HG03439 (cell line): ENCODE measurements around the gene RIBC2.
"Not testable (repeated sequence)": the region's sequence is repeated elsewhere in the genome, so short reads cannot be mapped to it uniquely, and the experiment has no call there.

Experiments
- ATAC-seq: cut with Tn5 transposase; IDR thresholded peaks from one replicate; pipeline ENCODE4 v1.9.1; 2021; ENCODE audit warnings: mild to moderate bottlenecking, moderate library complexity; ENCODE audit not compliant: unreplicated experiment

Gene RIBC2

DNA sequence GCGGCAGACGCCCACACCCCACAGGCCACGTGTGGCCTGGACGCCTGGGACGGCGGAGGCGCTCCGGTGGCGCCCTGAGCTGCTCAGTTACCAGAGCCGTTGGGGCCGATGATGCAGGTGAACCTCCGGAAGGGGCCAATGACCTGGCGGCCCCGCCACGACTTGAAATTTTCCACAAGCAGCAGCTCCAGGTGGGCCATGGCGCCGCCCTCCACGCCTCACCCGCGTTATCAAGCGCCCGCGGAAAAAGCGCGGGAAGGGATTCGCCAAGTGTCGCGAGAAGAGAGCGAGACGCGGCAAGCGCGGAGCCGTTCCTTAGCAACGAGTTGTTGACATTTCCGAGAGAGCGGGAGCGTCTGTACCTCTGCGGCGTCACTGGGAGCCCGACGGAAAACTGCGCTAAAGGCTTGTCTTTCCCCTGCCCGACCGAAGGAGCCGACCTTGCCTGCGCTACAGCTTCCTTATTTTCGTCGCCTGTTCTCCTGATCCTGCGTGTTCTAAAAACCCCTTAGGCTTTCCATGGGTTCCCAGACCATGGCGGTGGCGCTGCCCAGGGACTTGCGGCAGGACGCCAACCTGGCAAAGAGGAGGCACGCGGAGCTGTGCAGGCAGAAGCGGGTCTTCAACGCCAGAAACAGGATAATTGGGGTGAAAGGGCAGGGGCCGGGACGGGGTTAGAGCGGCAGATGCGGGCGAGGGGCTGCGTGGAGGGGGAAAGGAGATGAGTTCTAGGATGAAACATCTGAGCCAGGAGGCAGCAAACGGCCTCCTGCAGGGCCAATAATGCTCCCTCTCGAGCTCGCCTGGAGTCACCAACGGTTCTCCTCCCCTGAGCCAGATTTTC is at the start of gene RIBC2, which contains the start of gene SMC1B:
Gene RIBC2 (plus strand): TSS at position 326 of the 844 bp plus-strand sequence. CDS start 194 bp downstream, at position 520.
Gene SMC1B (minus strand): TSS at position 232 of the 844 bp plus-strand sequence. CDS start 32 bp downstream, at position 200.
- no peak for ATAC-seq

GRCh38 chr22:45366713-45367112 is 46.8 kb upstream of the RIBC2 start:
- ATAC-seq = no peak

DNA sequence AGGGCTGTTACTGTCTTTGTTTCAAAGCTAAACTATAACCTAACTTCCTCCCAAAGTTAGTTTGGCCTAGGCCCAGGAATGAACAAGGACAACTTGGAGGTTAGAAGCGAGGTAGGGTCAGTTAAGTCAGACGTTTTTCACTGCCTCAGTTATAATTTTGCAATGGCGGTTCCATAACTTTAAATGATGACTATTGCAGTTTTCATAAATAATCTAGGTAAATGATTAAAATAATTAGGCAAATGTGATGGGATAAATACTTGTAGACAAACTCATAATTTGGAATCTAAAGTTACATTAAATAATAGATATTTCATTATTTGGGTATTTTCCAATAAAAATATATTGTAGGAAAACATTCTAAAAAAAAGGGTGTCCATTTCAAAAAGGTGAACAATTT is 39.9 kb upstream of the RIBC2 start:
- ATAC-seq = not testable (repeated sequence)

GRCh38 chr22:45376009-45376408 is 37.5 kb upstream of the RIBC2 start:
- ATAC-seq = no peak

DNA sequence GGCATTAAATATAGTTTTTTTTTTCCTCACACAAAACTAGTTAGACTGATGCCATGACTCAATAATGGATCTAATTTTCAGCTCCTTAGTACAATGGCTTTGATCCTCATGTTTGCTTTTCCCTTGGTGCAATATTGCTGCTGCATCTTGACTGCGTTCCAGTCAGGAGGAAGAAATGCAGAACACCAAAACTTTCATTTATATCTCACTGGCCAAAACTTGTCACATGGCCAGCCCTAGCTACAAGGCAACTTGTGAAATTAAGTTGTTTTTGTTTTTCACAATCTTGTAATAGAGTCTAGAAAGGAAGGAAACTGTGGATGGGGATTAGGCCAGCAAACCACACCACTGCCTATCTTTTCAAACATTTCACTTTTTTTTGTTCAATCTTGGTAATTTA is 36.8 kb upstream of the RIBC2 start:
- no peak for ATAC-seq

- no peak for ATAC-seq
These were observed 32.1 kb upstream of the RIBC2 start for GRCh38 chr22:45381348-45381747.

DNA sequence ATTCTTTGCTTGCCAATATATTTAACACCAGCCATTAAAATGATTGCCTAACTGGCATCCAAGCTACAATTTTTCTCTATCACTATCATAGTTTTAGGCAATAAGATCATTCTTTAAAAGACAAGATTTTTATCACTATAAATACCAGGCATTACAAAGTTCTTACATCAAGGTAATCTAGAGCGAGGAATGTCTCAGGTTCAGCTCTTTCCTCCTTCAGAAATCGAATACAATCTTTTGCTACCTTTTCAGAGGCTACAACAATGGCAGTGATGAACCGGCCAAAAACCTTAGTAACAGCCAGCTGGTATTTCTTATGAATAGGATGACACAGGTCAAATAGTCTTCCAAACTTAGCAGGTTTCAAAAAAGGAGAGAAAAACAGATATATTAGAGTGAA is 23.9 kb upstream of the RIBC2 start:
- ATAC-seq = no peak

DNA sequence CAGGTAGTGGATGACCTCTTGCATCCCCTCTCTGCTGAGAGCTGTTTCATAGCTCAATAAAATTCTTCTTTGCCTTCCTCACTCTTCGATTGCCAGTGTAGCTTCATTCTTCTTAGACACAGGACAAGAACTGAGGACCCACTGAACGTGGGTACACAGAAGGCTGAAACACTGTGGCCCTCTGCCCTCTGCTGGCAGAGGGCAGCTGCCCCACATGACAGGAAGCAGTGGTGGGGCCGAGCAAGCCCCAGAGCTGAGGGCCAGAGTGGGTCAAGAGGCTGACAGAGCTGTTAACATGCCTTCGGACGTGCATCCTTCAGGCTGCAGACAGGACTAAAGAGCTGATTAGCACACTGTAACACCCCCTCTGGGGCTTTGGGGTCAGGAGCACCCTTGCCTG is 15.7 kb upstream of the RIBC2 start:
- no peak for ATAC-seq

DNA sequence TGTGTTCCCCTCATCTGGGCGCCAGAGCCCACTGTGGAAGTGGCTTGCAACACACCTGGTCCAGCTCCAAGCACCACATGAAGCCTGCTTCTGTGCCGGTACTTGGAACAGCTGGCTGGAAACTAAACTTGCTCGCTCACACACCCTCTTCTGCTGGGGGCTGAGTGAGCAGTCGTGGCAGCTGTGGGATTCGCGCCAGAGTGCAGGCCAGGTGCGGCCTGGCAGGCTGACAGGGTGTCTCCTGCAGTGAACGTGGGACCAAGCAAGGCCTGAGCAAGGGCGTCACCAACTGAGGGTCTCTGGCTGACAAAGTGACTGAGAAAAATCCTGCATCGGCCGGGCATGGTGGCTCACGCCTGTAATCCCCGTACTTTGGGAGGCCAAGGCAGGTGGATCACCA is 15.3 kb upstream of the RIBC2 start:
- ATAC-seq = no peak

GRCh38 chr22:45399712-45400445 is 13.6 kb upstream of the RIBC2 start:
- no peak for ATAC-seq

- no peak for ATAC-seq
These were observed 11.0 kb upstream of the RIBC2 start for GRCh38 chr22:45402466-45402985.

DNA sequence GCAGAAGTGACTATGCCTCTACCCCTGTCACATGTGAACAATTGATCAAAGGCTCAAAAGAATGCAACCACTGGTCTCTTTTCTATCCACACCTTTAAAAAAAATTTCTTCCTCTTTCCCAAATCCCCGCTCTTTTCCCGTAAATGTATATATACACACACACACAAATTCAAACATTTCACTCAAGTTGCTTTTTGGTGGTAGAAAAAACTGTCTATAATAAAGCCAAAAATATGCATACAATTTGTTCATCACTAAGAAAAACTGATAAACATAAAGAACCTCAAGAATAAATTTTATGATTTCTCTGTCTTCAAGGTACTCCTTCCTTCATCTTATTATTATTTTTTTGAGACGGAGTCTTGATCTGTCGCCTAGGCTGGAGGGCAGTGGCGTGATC is 5.7 kb upstream of the RIBC2 start:
- ATAC-seq = no peak

GRCh38 chr22:45413013-45413367 is 503 bp upstream of the RIBC2 start:
- no peak for ATAC-seq

- no peak for ATAC-seq
These were observed 4.7 kb downstream of the RIBC2 start for GRCh38 chr22:45418056-45418769.

- no peak for ATAC-seq
These were observed 5.3 kb downstream of the RIBC2 start for GRCh38 chr22:45418770-45419138.

DNA sequence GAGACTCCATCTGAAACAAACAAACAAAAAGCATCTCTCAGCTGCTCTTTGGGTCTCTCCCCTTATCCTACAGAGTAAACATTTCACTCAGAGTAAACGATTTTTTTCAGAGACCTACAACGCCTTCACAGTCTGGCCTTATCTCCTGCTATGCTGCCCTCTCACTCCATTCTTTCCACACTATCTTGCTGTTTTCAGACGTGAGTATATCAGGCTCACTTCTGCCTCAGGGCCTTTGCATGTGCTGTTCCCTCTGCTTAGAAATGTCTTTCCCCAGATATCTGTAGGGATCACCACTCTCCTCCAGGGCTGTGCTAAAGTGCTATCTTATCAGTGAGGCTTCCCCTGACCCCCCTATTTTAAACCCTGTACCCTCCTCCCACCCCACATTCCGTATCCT is 6.5 kb downstream of the RIBC2 start:
- ATAC-seq = no peak

- ATAC-seq = no peak
These were observed 7.0 kb downstream of the RIBC2 start for GRCh38 chr22:45420539-45420938.

GRCh38 chr22:45421349-45422055 is 8.0 kb downstream of the RIBC2 start:
- no peak for ATAC-seq

DNA sequence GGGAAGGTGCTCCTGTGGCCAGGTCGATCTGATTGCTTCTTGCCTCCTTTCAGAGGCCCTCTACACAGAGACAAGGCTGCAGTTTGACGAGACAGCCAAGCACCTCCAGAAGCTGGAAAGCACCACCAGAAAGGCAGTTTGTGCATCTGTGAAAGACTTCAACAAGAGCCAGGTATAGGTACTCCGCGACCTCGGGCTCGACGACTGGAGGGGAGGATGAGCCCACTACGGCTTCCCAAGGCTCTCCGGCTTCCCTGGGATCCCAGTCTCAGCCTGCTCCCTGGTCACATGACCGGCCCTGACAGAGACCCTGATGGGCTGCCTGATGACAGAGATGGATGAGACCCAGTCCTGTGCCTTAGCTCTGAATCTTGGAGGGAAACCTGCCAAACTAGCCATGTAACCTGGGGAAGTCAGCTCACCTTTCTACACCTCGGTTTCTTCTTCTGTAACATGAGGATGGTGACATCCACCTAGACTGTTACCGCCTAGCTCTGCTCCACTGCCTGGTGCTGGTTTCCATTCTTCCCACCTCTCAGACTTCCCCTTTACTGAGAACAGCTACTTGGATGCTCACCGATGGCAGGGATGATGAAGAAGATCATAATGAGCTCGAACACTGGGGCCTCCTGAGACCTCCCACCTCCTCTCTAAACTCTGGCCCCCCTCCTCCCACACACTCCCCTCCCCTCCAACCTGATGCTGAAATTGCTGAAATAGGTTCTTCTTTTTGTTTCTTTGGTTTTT is 8.9 kb downstream of the RIBC2 start:
- no peak for ATAC-seq

DNA sequence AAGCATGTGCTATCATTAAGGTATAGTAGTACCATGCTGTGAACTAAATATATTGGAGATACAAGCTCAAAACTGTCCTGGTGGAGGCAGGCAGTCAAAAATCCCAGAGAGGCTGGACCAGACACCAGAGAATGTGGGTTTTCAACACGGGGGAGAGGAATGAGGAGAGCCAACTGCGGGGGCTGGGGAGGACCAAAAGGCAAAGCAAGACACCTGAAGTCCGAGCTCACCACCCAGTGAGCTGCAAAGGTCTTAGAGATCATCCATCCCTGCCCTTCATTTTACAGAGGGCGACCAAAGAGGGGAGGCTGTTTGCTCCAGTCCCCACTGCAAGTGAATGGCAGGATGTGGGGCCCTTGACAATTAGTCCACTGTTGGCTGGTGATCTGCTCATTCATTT is 10.0 kb downstream of the RIBC2 start:
- ATAC-seq = no peak
